ENCODE results near the gene CDH22. TPM values are rescaled to one million over a fixed set of nuclear protein-coding genes. Genes with fewer than 3 reads are reported as not detected.

Gene CDH22
- total and polyA plus RNA-seq, 2 experiments from 2014 or later: 0.08 to 0.10 TPM

- Mint-ChIP-seq H3K36me3 (ENCODE audit: low read depth) (peaks cover 21% of the 10 kb centered on the region), H3K27me3 (ENCODE audit: insufficient read depth, low read depth, poor library complexity) (peaks cover 29% of the 10 kb centered on the region), H3K27ac (no peak overlapping the region), H3K9me3 (no peaks in the 10 kb centered on the region), H3K4me1 (peaks cover 25% of the 10 kb centered on the region), H3K4me3 (no peak overlapping the region)
- Histone ChIP-seq H3K4me3 (no peak overlapping the region), H3K9me2 (ENCODE audit: insufficient read depth) (no peaks in the 10 kb centered on the region), H3K27me3 (ENCODE audit: insufficient read depth) (no peaks in the 10 kb centered on the region), H3F3A (replicated peaks; ENCODE audit: low read depth) (no peaks in the 10 kb centered on the region), H3K36me3 (ENCODE audit: insufficient read depth) (no peaks in the 10 kb centered on the region), H3K79me2 (replicated peaks; ENCODE audit: insufficient read depth) (no peaks in the 10 kb centered on the region), H3K27ac (ENCODE audit: low read depth) (no peak overlapping the region), H2AFZ (no peak overlapping the region), H3K4me1 (ENCODE audit: insufficient read depth) (peaks cover 13% of the 10 kb centered on the region), H3K4me2 (no peak overlapping the region), H4K20me1 (replicated peaks; ENCODE audit: insufficient read depth) (no peaks in the 10 kb centered on the region)
- DNase-seq (ENCODE audit: low spot score) (no peak), ATAC-seq (no peak)
- no peak for TF ChIP-seq CREB1 (CRISPR knock-in tag; IDR thresholded peaks at IDR 0.05; ENCODE audit: low read depth)
- no peak for TF ChIP-seq ZNF331 (CRISPR knock-in tag; IDR thresholded peaks at IDR 0.05; ENCODE audit: low read depth)
- no peak for TF ChIP-seq ZNF114 (CRISPR knock-in tag; IDR thresholded peaks at IDR 0.05)
- no peak for TF ChIP-seq CTCF (conservative IDR thresholded peaks at IDR 0.05; ENCODE audit: low read depth in 2 of 2)
- TF ChIP-seq ETS1 (IDR thresholded peaks at IDR 0.05): no peak
Measured at GRCh38 chr20:46353500-46354206, 45.4 kb upstream of the CDH22 start.

GRCh38 chr20:46352370-46352938 lies 44.2 kb upstream of the CDH22 start:
- H3K27ac Mint-ChIP-seq: no peak overlapping the region
- no peak for ATAC-seq

More at GRCh38 chr20:46352370-46352938, 44.2 kb upstream of the CDH22 start:
- Mint-ChIP-seq H3K4me1 (peaks cover 35% of the 10 kb centered on the region), H3K4me3 (no peak overlapping the region), H3K36me3 (ENCODE audit: low read depth) (peaks cover 21% of the 10 kb centered on the region), H3K9me3 (no peaks in the 10 kb centered on the region), H3K27me3 (ENCODE audit: insufficient read depth, low read depth, poor library complexity) (peaks cover 31% of the 10 kb centered on the region)
- H2AFZ ChIP-seq: no peak overlapping the region
- H3K27me3 ChIP-seq (ENCODE audit: insufficient read depth): no peaks in the 10 kb centered on the region
- H3K4me2 ChIP-seq: no peak overlapping the region
- no peak for TF ChIP-seq ZNF114 (CRISPR knock-in tag; IDR thresholded peaks at IDR 0.05)
- no peak for TF ChIP-seq ZNF331 (CRISPR knock-in tag; IDR thresholded peaks at IDR 0.05; ENCODE audit: low read depth)
- TF ChIP-seq POLR2AphosphoS5 (IDR thresholded peaks at IDR 0.05; ENCODE audit: low read depth): no peak
- no peak for TF ChIP-seq NANOG (IDR thresholded peaks at IDR 0.05; ENCODE audit: borderline replicate concordance)
- TF ChIP-seq EZH2phosphoT487 (IDR thresholded peaks at IDR 0.05; ENCODE audit: unreplicated experiment): no peak
- TF ChIP-seq REST (IDR thresholded peaks at IDR 0.05; ENCODE audit: unreplicated experiment): no peak
- no peak for TF ChIP-seq STAT1 (IDR thresholded peaks at IDR 0.05; ENCODE audit: unreplicated experiment)
- TF ChIP-seq ETS1 (IDR thresholded peaks at IDR 0.05): no peak
- no peak for TF ChIP-seq CREB1 (CRISPR knock-in tag; IDR thresholded peaks at IDR 0.05; ENCODE audit: low read depth)
- TF ChIP-seq JUNB (IDR thresholded peaks at IDR 0.05; ENCODE audit: unreplicated experiment): no peak
- no peak for TF ChIP-seq EZH2 (IDR thresholded peaks at IDR 0.05; ENCODE audit: low read depth, unreplicated experiment)
- no peaks in the 10 kb centered on the region for H3K9me2 ChIP-seq (ENCODE audit: insufficient read depth)
- H3K36me3 ChIP-seq (ENCODE audit: insufficient read depth): no peaks in the 10 kb centered on the region
- H3K4me3 ChIP-seq: no peak overlapping the region
- H3K27ac ChIP-seq (ENCODE audit: low read depth): no peak overlapping the region
- no peaks in the 10 kb centered on the region for H3F3A ChIP-seq (replicated peaks; ENCODE audit: low read depth)
- peaks cover 17% of the 10 kb centered on the region for H3K4me1 ChIP-seq (ENCODE audit: insufficient read depth)
- no peaks in the 10 kb centered on the region for H3K79me2 ChIP-seq (replicated peaks; ENCODE audit: insufficient read depth)
- no peak for DNase-seq (ENCODE audit: low spot score)
- no peaks in the 10 kb centered on the region for H4K20me1 ChIP-seq (replicated peaks; ENCODE audit: insufficient read depth)

All from GM23338 (cell line).